Inferior parietal cortex (tissue), 1 donor: ENCODE results near the gene FNDC10.

Experiments used
- DNase-seq: peaks from one replicate; pipeline ENCODE4 v3.0.0-alpha.2; 2016; ENCODE audit errors: extremely low spot score

Gene FNDC10

GRCh38 chr1:1627829-1628753 is 28.2 kb upstream of the FNDC10 start:
- no peak for DNase-seq

GRCh38 chr1:1627261-1627828 is 27.4 kb upstream of the FNDC10 start:
- no peak for DNase-seq

GRCh38 chr1:1626207-1627141 is 26.5 kb upstream of the FNDC10 start:
- DNase-seq, result no peak

GRCh38 chr1:1625824-1626206 is 25.9 kb upstream of the FNDC10 start:
- DNase-seq, result no peak

GRCh38 chr1:1625404-1625775 is 25.5 kb upstream of the FNDC10 start:
- DNase-seq, result no peak

- no peak for DNase-seq
Measured at GRCh38 chr1:1624443-1625403, 24.8 kb upstream of the FNDC10 start.

- DNase-seq, result no peak
Measured at GRCh38 chr1:1623631-1624442, 23.9 kb upstream of the FNDC10 start.

GRCh38 chr1:1623181-1623630 is 23.3 kb upstream of the FNDC10 start:
- DNase-seq, result no peak

GRCh38 chr1:1622788-1623094 is 22.8 kb upstream of the FNDC10 start:
- no peak for DNase-seq

GRCh38 chr1:1622010-1622787 is 22.3 kb upstream of the FNDC10 start:
- DNase-seq, result no peak

- no peak for DNase-seq
Measured at GRCh38 chr1:1621173-1622009, 21.5 kb upstream of the FNDC10 start.

GRCh38 chr1:1620433-1621139 is 20.7 kb upstream of the FNDC10 start:
- no peak for DNase-seq

GRCh38 chr1:1619917-1620361 is 20.0 kb upstream of the FNDC10 start:
- DNase-seq, result no peak

GRCh38 chr1:1618396-1619068 is 18.6 kb upstream of the FNDC10 start:
- no peak for DNase-seq

GRCh38 chr1:1617925-1618324 is 18.0 kb upstream of the FNDC10 start:
- no peak for DNase-seq

- no peak for DNase-seq
Measured at GRCh38 chr1:1617516-1617915, 17.6 kb upstream of the FNDC10 start.

GRCh38 chr1:1616838-1617237 is 16.9 kb upstream of the FNDC10 start:
- no peak for DNase-seq
